Lower leg skin (tissue), 3 donors: Measurements from ENCODE around the gene KRT5.

Experiments used
- POLR2A ChIP-seq, 2 donors: fragments of 450-650 bp; IDR thresholded peaks; one replicate each; pipeline ENCODE4 v1.6.1; 2016 to 2017; ENCODE audit warnings: antibody characterized with exemption in 2 of 2, mild to moderate bottlenecking in 1 of 2, moderate library complexity in 1 of 2
- TF ChIP-seq, protein P1 (sequence below), 3 donors: fragments of 450-650 bp; IDR thresholded peaks; one replicate each; pipeline ENCODE4 v1.5.1; 2016; ENCODE audit warnings: antibody characterized with exemption in 3 of 3, mild to moderate bottlenecking in 3 of 3, moderate library complexity in 2 of 3

- TF ChIP-seq, protein P1, sequence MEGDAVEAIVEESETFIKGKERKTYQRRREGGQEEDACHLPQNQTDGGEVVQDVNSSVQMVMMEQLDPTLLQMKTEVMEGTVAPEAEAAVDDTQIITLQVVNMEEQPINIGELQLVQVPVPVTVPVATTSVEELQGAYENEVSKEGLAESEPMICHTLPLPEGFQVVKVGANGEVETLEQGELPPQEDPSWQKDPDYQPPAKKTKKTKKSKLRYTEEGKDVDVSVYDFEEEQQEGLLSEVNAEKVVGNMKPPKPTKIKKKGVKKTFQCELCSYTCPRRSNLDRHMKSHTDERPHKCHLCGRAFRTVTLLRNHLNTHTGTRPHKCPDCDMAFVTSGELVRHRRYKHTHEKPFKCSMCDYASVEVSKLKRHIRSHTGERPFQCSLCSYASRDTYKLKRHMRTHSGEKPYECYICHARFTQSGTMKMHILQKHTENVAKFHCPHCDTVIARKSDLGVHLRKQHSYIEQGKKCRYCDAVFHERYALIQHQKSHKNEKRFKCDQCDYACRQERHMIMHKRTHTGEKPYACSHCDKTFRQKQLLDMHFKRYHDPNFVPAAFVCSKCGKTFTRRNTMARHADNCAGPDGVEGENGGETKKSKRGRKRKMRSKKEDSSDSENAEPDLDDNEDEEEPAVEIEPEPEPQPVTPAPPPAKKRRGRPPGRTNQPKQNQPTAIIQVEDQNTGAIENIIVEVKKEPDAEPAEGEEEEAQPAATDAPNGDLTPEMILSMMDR (IDR thresholded peaks at IDR 0.05), result no peak
- no peak for TF ChIP-seq POLR2A (IDR thresholded peaks at IDR 0.05)
These were observed 4.0 kb downstream of the KRT5 start for GRCh38 chr12:52515927-52516831.
